Measurements from ENCODE around the gene FBXO31. TPM values are rescaled to one million over a fixed set of nuclear protein-coding genes. Genes with fewer than 3 reads are reported as not detected.

Gene FBXO31
- total RNA-seq, 4 donors from 2014 or later: 89.4 to 241 (median 147) TPM

- WGBS, 2 donors: 88 to 93% methylated on average over 24 of the region's 29 CpGs
- Histone ChIP-seq H3K27ac (no peak overlapping the region), H3K36me3 (peaks cover 2 to 95% (median 21%) of the 10 kb centered on the region in 3 donors), H3K4me3 (no peak overlapping the region), H3K27me3 (no peaks in the 10 kb centered on the region), H3K9me3 (no peaks in the 10 kb centered on the region), H3K4me1 (peaks cover 0 to 4% (median 0%) of the 10 kb centered on the region in 4 donors)
- no peak for TF ChIP-seq EP300 (IDR thresholded peaks at IDR 0.05)
- no peak for TF ChIP-seq POLR2A (IDR thresholded peaks at IDR 0.05)
- no peak for TF ChIP-seq CTCF (IDR thresholded peaks at IDR 0.05)
- DNase-seq (ENCODE audit: low spot score in 2 of 2): no peak
These were observed 48.6 kb downstream of the FBXO31 start for GRCh38 chr16:87334651-87335624.

- no peak for TF ChIP-seq POLR2A (IDR thresholded peaks at IDR 0.05)
- TF ChIP-seq EP300 (IDR thresholded peaks at IDR 0.05): no peak
- no peak for TF ChIP-seq CTCF (IDR thresholded peaks at IDR 0.05)
- no peak overlapping the region for H3K27ac ChIP-seq
- DNase-seq (ENCODE audit: low spot score in 2 of 2): no peak
- no peaks in the 10 kb centered on the region for H3K27me3 ChIP-seq
- no peak overlapping the region for H3K4me3 ChIP-seq
- H3K9me3 ChIP-seq: no peaks in the 10 kb centered on the region
- peaks cover 0 to 4% (median 0%) of the 10 kb centered on the region in 4 donors for H3K4me1 ChIP-seq
- WGBS, 2 donors: 92 to 96% methylated on average over 29 to 37 of the region's 41 CpGs
- peaks cover 2 to 95% (median 21%) of the 10 kb centered on the region in 3 donors for H3K36me3 ChIP-seq
These were observed 49.8 kb downstream of the FBXO31 start for GRCh38 chr16:87333581-87334331.

GRCh38 chr16:87333101-87333500 lies 50.5 kb downstream of the FBXO31 start:
- no peak for DNase-seq (ENCODE audit: low spot score in 2 of 2)
- H3K27ac ChIP-seq: no peak overlapping the region
- peaks cover 2 to 95% (median 21%) of the 10 kb centered on the region in 3 donors for H3K36me3 ChIP-seq
- TF ChIP-seq EP300 (IDR thresholded peaks at IDR 0.05) (no peak), POLR2A (IDR thresholded peaks at IDR 0.05) (no peak)
- WGBS, 2 donors: 76 to 85% methylated on average over 14 to 15 of the region's 15 CpGs
- no peaks in the 10 kb centered on the region for H3K9me3 ChIP-seq
- H3K4me3 ChIP-seq: no peak overlapping the region
- H3K4me1 ChIP-seq: peaks cover 0 to 4% (median 0%) of the 10 kb centered on the region in 4 donors
- H3K27me3 ChIP-seq: no peaks in the 10 kb centered on the region

- no peak for TF ChIP-seq CTCF (IDR thresholded peaks at IDR 0.05)
- no peak for TF ChIP-seq EP300 (IDR thresholded peaks at IDR 0.05)
- TF ChIP-seq POLR2A (IDR thresholded peaks at IDR 0.05): no peak
- no peak for DNase-seq (ENCODE audit: low spot score in 2 of 2)
- WGBS, 2 donors: 83 to 84% methylated on average over 10 of the region's 10 CpGs
- Histone ChIP-seq H3K4me1 (peaks cover 0 to 5% (median 0%) of the 10 kb centered on the region in 4 donors), H3K9me3 (no peaks in the 10 kb centered on the region), H3K27ac (no peak overlapping the region), H3K27me3 (no peaks in the 10 kb centered on the region), H3K4me3 (no peak overlapping the region), H3K36me3 (peaks cover 2 to 96% (median 21%) of the 10 kb centered on the region in 3 donors)
These were observed 51.4 kb downstream of the FBXO31 start for GRCh38 chr16:87332150-87332549.

- Histone ChIP-seq H3K4me1 (peaks cover 0 to 13% (median 0%) of the 10 kb centered on the region in 4 donors), H3K9me3 (no peaks in the 10 kb centered on the region), H3K27me3 (no peaks in the 10 kb centered on the region), H3K36me3 (peaks cover 2 to 97% (median 21%) of the 10 kb centered on the region in 3 donors), H3K27ac (no peak overlapping the region), H3K4me3 (no peak overlapping the region)
- WGBS, 2 donors: 81 to 82% methylated on average over 31 of the region's 31 CpGs
- no peak for TF ChIP-seq POLR2A (IDR thresholded peaks at IDR 0.05)
- no peak for TF ChIP-seq CTCF (IDR thresholded peaks at IDR 0.05)
- TF ChIP-seq EP300 (IDR thresholded peaks at IDR 0.05): no peak
- DNase-seq (ENCODE audit: low spot score in 2 of 2): no peak
These were observed 52.3 kb downstream of the FBXO31 start for GRCh38 chr16:87331241-87331801.
